ENCODE measurements around the gene EEFSEC. TPM values are rescaled to one million over a fixed set of nuclear protein-coding genes. Genes with fewer than 3 reads are reported as not detected.

Gene EEFSEC
- total RNA-seq, 1 donor from 2014 or later = 18.7 TPM

- no peak overlapping the region for H3K4me3 Mint-ChIP-seq
- H3K9me3 Mint-ChIP-seq = peaks cover 3% of the 10 kb centered on the region
- intact Hi-C loops (cut with micrococcal nuclease) = no loop called here
- DNase-seq (ENCODE audit: low spot score) = no peak
- H3K36me3 Mint-ChIP-seq (ENCODE audit: low read depth) = peaks cover 5% of the 10 kb centered on the region
- H3K27ac Mint-ChIP-seq = no peak overlapping the region
- H3K4me1 Mint-ChIP-seq (ENCODE audit: low read depth) = peaks cover 7% of the 10 kb centered on the region
- H3K27me3 Mint-ChIP-seq (ENCODE audit: insufficient read depth) = no peaks in the 10 kb centered on the region
Observed at GRCh38 chr3:128215800-128216495, 62.7 kb downstream of the EEFSEC start.

- Mint-ChIP-seq H3K27me3 (ENCODE audit: insufficient read depth) (no peaks in the 10 kb centered on the region), H3K36me3 (ENCODE audit: low read depth) (peaks cover 8% of the 10 kb centered on the region), H3K4me1 (ENCODE audit: low read depth) (peaks cover 7% of the 10 kb centered on the region), H3K4me3 (no peak overlapping the region), H3K27ac (no peak overlapping the region), H3K9me3 (peaks cover 10% of the 10 kb centered on the region)
- intact Hi-C loops (cut with micrococcal nuclease) = no loop called here
- DNase-seq (ENCODE audit: low spot score) = no peak
Observed at GRCh38 chr3:128217702-128218547, 64.6 kb downstream of the EEFSEC start.

- no peak for DNase-seq (ENCODE audit: low spot score)
- peaks cover 8% of the 10 kb centered on the region for H3K36me3 Mint-ChIP-seq (ENCODE audit: low read depth)
- H3K27me3 Mint-ChIP-seq (ENCODE audit: insufficient read depth) = no peaks in the 10 kb centered on the region
- H3K27ac Mint-ChIP-seq = no peak overlapping the region
- intact Hi-C loops (cut with micrococcal nuclease) = no loop called here
- no peak overlapping the region for H3K4me3 Mint-ChIP-seq
- H3K9me3 Mint-ChIP-seq = peaks cover 18% of the 10 kb centered on the region
- H3K4me1 Mint-ChIP-seq (ENCODE audit: low read depth) = peaks cover 7% of the 10 kb centered on the region
Observed at GRCh38 chr3:128218548-128219257, 65.4 kb downstream of the EEFSEC start.

- peaks cover 11% of the 10 kb centered on the region for H3K36me3 Mint-ChIP-seq (ENCODE audit: low read depth)
Observed at GRCh38 chr3:128221328-128221727, 68.0 kb downstream of the EEFSEC start.

GRCh38 chr3:128222796-128223385, 69.6 kb downstream of the EEFSEC start:
- intact Hi-C loops (cut with micrococcal nuclease) = no loop called here
- no peak overlapping the region for H3K4me3 Mint-ChIP-seq
- no peak for DNase-seq (ENCODE audit: low spot score)
- peaks cover 1% of the 10 kb centered on the region for H3K4me1 Mint-ChIP-seq (ENCODE audit: low read depth)
- peaks cover 11% of the 10 kb centered on the region for H3K36me3 Mint-ChIP-seq (ENCODE audit: low read depth)
- H3K27ac Mint-ChIP-seq = no peak overlapping the region
- H3K27me3 Mint-ChIP-seq (ENCODE audit: insufficient read depth) = no peaks in the 10 kb centered on the region
- peaks cover 24% of the 10 kb centered on the region for H3K9me3 Mint-ChIP-seq

More at GRCh38 chr3:128221328-128221727, 68.0 kb downstream of the EEFSEC start:
- Mint-ChIP-seq H3K4me1 (ENCODE audit: low read depth) (peaks cover 7% of the 10 kb centered on the region), H3K27ac (no peak overlapping the region), H3K27me3 (ENCODE audit: insufficient read depth) (no peaks in the 10 kb centered on the region), H3K4me3 (no peak overlapping the region), H3K9me3 (peaks cover 24% of the 10 kb centered on the region)
- intact Hi-C loops (cut with micrococcal nuclease) = no loop called here
- no peak for DNase-seq (ENCODE audit: low spot score)

GRCh38 chr3:128226186-128226725, 73.0 kb downstream of the EEFSEC start:
- Mint-ChIP-seq H3K27ac (no peak overlapping the region), H3K4me1 (ENCODE audit: low read depth) (no peaks in the 10 kb centered on the region), H3K9me3 (peaks cover 18% of the 10 kb centered on the region), H3K36me3 (ENCODE audit: low read depth) (peaks cover 3% of the 10 kb centered on the region), H3K4me3 (no peak overlapping the region), H3K27me3 (ENCODE audit: insufficient read depth) (no peaks in the 10 kb centered on the region)
- no peak for DNase-seq (ENCODE audit: low spot score)
- intact Hi-C loops (cut with micrococcal nuclease) = no loop called here

- peaks cover 18% of the 10 kb centered on the region for H3K9me3 Mint-ChIP-seq
- peaks cover 3% of the 10 kb centered on the region for H3K36me3 Mint-ChIP-seq (ENCODE audit: low read depth)
- H3K27ac Mint-ChIP-seq = no peak overlapping the region
- intact Hi-C loops (cut with micrococcal nuclease) = no loop called here
- no peaks in the 10 kb centered on the region for H3K4me1 Mint-ChIP-seq (ENCODE audit: low read depth)
- H3K27me3 Mint-ChIP-seq (ENCODE audit: insufficient read depth) = no peaks in the 10 kb centered on the region
- H3K4me3 Mint-ChIP-seq = no peak overlapping the region
- DNase-seq (ENCODE audit: low spot score) = no peak
Observed at GRCh38 chr3:128226795-128227395, 73.6 kb downstream of the EEFSEC start.

- intact Hi-C loops (cut with micrococcal nuclease) = no loop called here
- Mint-ChIP-seq H3K27me3 (ENCODE audit: insufficient read depth) (no peaks in the 10 kb centered on the region), H3K4me3 (no peak overlapping the region), H3K36me3 (ENCODE audit: low read depth) (peaks cover 3% of the 10 kb centered on the region), H3K27ac (no peak overlapping the region), H3K9me3 (peaks cover 16% of the 10 kb centered on the region), H3K4me1 (ENCODE audit: low read depth) (no peaks in the 10 kb centered on the region)
- DNase-seq (ENCODE audit: low spot score) = no peak
Observed at GRCh38 chr3:128227507-128227906, 74.2 kb downstream of the EEFSEC start.

- intact Hi-C loops (cut with micrococcal nuclease) = no loop called here
- Mint-ChIP-seq H3K36me3 (ENCODE audit: low read depth) (peaks cover 3% of the 10 kb centered on the region), H3K27ac (no peak overlapping the region), H3K27me3 (ENCODE audit: insufficient read depth) (no peaks in the 10 kb centered on the region), H3K4me3 (no peak overlapping the region), H3K4me1 (ENCODE audit: low read depth) (no peaks in the 10 kb centered on the region), H3K9me3 (peaks cover 9% of the 10 kb centered on the region)
- DNase-seq (ENCODE audit: low spot score) = no peak
Observed at GRCh38 chr3:128228366-128228910, 75.2 kb downstream of the EEFSEC start.

- Mint-ChIP-seq H3K4me1 (ENCODE audit: low read depth) (no peaks in the 10 kb centered on the region), H3K27me3 (ENCODE audit: insufficient read depth) (no peaks in the 10 kb centered on the region), H3K36me3 (ENCODE audit: low read depth) (peaks cover under 1% of the 10 kb centered on the region), H3K9me3 (peaks cover 2% of the 10 kb centered on the region), H3K4me3 (no peak overlapping the region), H3K27ac (no peak overlapping the region)
- no peak for DNase-seq (ENCODE audit: low spot score)
- intact Hi-C loops (cut with micrococcal nuclease) = no loop called here
Observed at GRCh38 chr3:128229106-128229857, 76.0 kb downstream of the EEFSEC start.

- no peak overlapping the region for H3K4me3 Mint-ChIP-seq
- DNase-seq (ENCODE audit: low spot score) = no peak
- no peaks in the 10 kb centered on the region for H3K9me3 Mint-ChIP-seq
- no peaks in the 10 kb centered on the region for H3K36me3 Mint-ChIP-seq (ENCODE audit: low read depth)
- no peak overlapping the region for H3K27ac Mint-ChIP-seq
- H3K27me3 Mint-ChIP-seq (ENCODE audit: insufficient read depth) = no peaks in the 10 kb centered on the region
- H3K4me1 Mint-ChIP-seq (ENCODE audit: low read depth) = no peaks in the 10 kb centered on the region
- intact Hi-C loops (cut with micrococcal nuclease) = no loop called here
Observed at GRCh38 chr3:128231606-128232005, 78.3 kb downstream of the EEFSEC start.

All from activated T-helper 1 cell treated with anti-CD3 and anti-CD28 coated beads, Interleukin-12 subunit alpha, Interleukin-12 subunit beta, Interleukin-2, Interleukin-4 antibody, amounts not matched to agents 30 ng/mL and 10 ng/mL and 1 ng/mL, durations not matched to agents 14 hours and 24 hours and 36 hours (primary cell).